Measurements from ENCODE around the gene DYNLT4.

DYNLT4 gene

GRCh38 chr1:44785501-44786137 lies 21.5 kb downstream of the DYNLT4 start:
- Histone ChIP-seq H4K20me1 (ENCODE audit: control insufficient read depth, insufficient read depth, low read depth, low read length) (no peaks in the 10 kb centered on the region), H3K4me3 (ENCODE audit: low read length) (peak overlapping the region; percentile 68), H3K9me3 (ENCODE audit: control insufficient read depth, insufficient read depth, low read length) (no peaks in the 10 kb centered on the region), H3K27ac (ENCODE audit: low read depth, low read length) (no peak overlapping the region; the same call in 1 of the 2 replicates), H3F3A (ENCODE audit: control insufficient read depth, insufficient read depth) (peaks cover 59% of the 10 kb centered on the region), H3K4me2 (ENCODE audit: low read length) (peak overlapping the region; percentile 74), H3K9me2 (replicated peaks; ENCODE audit: control insufficient read depth, low read length) (no peaks in the 10 kb centered on the region), H3K36me3 (ENCODE audit: control insufficient read depth, low read length) (peaks cover 16% of the 10 kb centered on the region), H3K79me2 (ENCODE audit: control insufficient read depth, low read length) (no peaks in the 10 kb centered on the region), H3K4me1 (ENCODE audit: control insufficient read depth, low read length) (peaks cover 43% of the 10 kb centered on the region), H3K27me3 (ENCODE audit: control insufficient read depth, low read length) (no peaks in the 10 kb centered on the region)
- no peak for TF ChIP-seq CTCF (IDR thresholded peaks at IDR 0.05; ENCODE audit: low read depth, low read length, poor library complexity, severe bottlenecking)
- no peak for TF ChIP-seq EZH2phosphoT487 (IDR thresholded peaks at IDR 0.05; ENCODE audit: borderline replicate concordance, low read length)

- Histone ChIP-seq H3K4me3 (ENCODE audit: low read length) (peak overlapping the region; percentile 68), H3K27me3 (ENCODE audit: control insufficient read depth, low read length) (no peaks in the 10 kb centered on the region), H3F3A (ENCODE audit: control insufficient read depth, insufficient read depth) (peaks cover 63% of the 10 kb centered on the region)
Measured at GRCh38 chr1:44785029-44785380, 22.1 kb downstream of the DYNLT4 start.

GRCh38 chr1:44784094-44785028 lies 22.8 kb downstream of the DYNLT4 start:
- Histone ChIP-seq H3K4me3 (ENCODE audit: low read length) (peak overlapping the region; percentile 68), H3K36me3 (ENCODE audit: control insufficient read depth, low read length) (peaks cover 29% of the 10 kb centered on the region), H3F3A (ENCODE audit: control insufficient read depth, insufficient read depth) (peaks cover 66% of the 10 kb centered on the region), H3K4me1 (ENCODE audit: control insufficient read depth, low read length) (peaks cover 43% of the 10 kb centered on the region), H3K9me3 (ENCODE audit: control insufficient read depth, insufficient read depth, low read length) (no peaks in the 10 kb centered on the region), H3K27me3 (ENCODE audit: control insufficient read depth, low read length) (no peaks in the 10 kb centered on the region), H3K79me2 (ENCODE audit: control insufficient read depth, low read length) (no peaks in the 10 kb centered on the region), H3K9me2 (replicated peaks; ENCODE audit: control insufficient read depth, low read length) (no peaks in the 10 kb centered on the region), H3K27ac (ENCODE audit: low read depth, low read length) (peak overlapping the region; percentile 46), H4K20me1 (ENCODE audit: control insufficient read depth, insufficient read depth, low read depth, low read length) (no peaks in the 10 kb centered on the region), H3K4me2 (ENCODE audit: low read length) (peak overlapping the region; percentile 74)
- TF ChIP-seq CTCF (IDR thresholded peaks at IDR 0.05; ENCODE audit: low read depth, low read length, poor library complexity, severe bottlenecking) (peak; percentile 60), EZH2phosphoT487 (IDR thresholded peaks at IDR 0.05; ENCODE audit: borderline replicate concordance, low read length) (no peak)

More at GRCh38 chr1:44785029-44785380, 22.1 kb downstream of the DYNLT4 start:
- Histone ChIP-seq H3K36me3 (ENCODE audit: control insufficient read depth, low read length) (peaks cover 22% of the 10 kb centered on the region), H3K9me2 (replicated peaks; ENCODE audit: control insufficient read depth, low read length) (no peaks in the 10 kb centered on the region), H3K4me2 (ENCODE audit: low read length) (peak overlapping the region; percentile 74), H3K9me3 (ENCODE audit: control insufficient read depth, insufficient read depth, low read length) (no peaks in the 10 kb centered on the region), H3K27ac (ENCODE audit: low read depth, low read length) (peak overlapping the region; percentile 2; the same call in 1 of the 2 replicates), H3K4me1 (ENCODE audit: control insufficient read depth, low read length) (peaks cover 43% of the 10 kb centered on the region), H4K20me1 (ENCODE audit: control insufficient read depth, insufficient read depth, low read depth, low read length) (no peaks in the 10 kb centered on the region), H3K79me2 (ENCODE audit: control insufficient read depth, low read length) (no peaks in the 10 kb centered on the region)
- TF ChIP-seq CTCF (IDR thresholded peaks at IDR 0.05; ENCODE audit: low read depth, low read length, poor library complexity, severe bottlenecking): peak; percentile 35
- TF ChIP-seq EZH2phosphoT487 (IDR thresholded peaks at IDR 0.05; ENCODE audit: borderline replicate concordance, low read length): no peak

Data from DOHH2 (cell line).